NB4 (cell line): Measurements from ENCODE around the gene PROC.

Experiments used
- DNase-seq: peaks from one replicate; pipeline ENCODE4 v3.0.0; 2010; ENCODE audit warnings: low read depth
- H3K4me3 ChIP-seq: one replicate; pipeline ENCODE4 v1.5.1; 2011; ENCODE audit warnings: mild to moderate bottlenecking, low read depth, low read length, moderate library complexity
- CTCF ChIP-seq: IDR thresholded peaks from one replicate; pipeline ENCODE4 v1.5.1; 2012; ENCODE audit warnings: low read depth, low read length
- MAX ChIP-seq: IDR thresholded peaks from 2 replicates; pipeline ENCODE4 v1.6.1; 2011; ENCODE audit warnings: low read depth, low read length
- MYC ChIP-seq: IDR thresholded peaks from 2 replicates; pipeline ENCODE4 v1.6.1; 2011; ENCODE audit warnings: low read depth, low read length
- POLR2A ChIP-seq: IDR thresholded peaks from 2 replicates; pipeline ENCODE4 v1.6.1; 2011; ENCODE audit warnings: mild to moderate bottlenecking; ENCODE audit not compliant: insufficient read length; ENCODE audit errors: extremely low read depth

PROC gene

GRCh38 chr2:127422559-127423477 lies 4.6 kb downstream of the PROC start:
- TF ChIP-seq CTCF (peak; percentile 5), POLR2A (peak; percentile 41), MYC (peak; percentile 51; the same call in 1 of the 2 replicates), MAX (peak; percentile 86)
- DNase-seq: peak; percentile 89
- H3K4me3 ChIP-seq: peak overlapping the region; percentile 25

GRCh38 chr2:127423478-127423843 lies 5.2 kb downstream of the PROC start:
- peak; percentile 41 for DNase-seq
- peak overlapping the region; percentile 25 for H3K4me3 ChIP-seq
- TF ChIP-seq POLR2A (no peak), MAX (no peak), CTCF (no peak), MYC (no peak)

- DNase-seq: peak; percentile 54
- no peak for TF ChIP-seq MAX
- no peak for TF ChIP-seq CTCF
- no peak for TF ChIP-seq MYC
- TF ChIP-seq POLR2A: no peak
- H3K4me3 ChIP-seq: peak overlapping the region; percentile 25
These were observed 5.7 kb downstream of the PROC start for GRCh38 chr2:127423880-127424279.

GRCh38 chr2:127424598-127425520 lies 6.6 kb downstream of the PROC start:
- TF ChIP-seq POLR2A: no peak
- TF ChIP-seq CTCF: no peak
- TF ChIP-seq MYC: no peak
- no peak for TF ChIP-seq MAX
- no peak overlapping the region for H3K4me3 ChIP-seq
- no peak for DNase-seq

GRCh38 chr2:127425540-127426490 lies 7.6 kb downstream of the PROC start:
- no peak overlapping the region for H3K4me3 ChIP-seq
- TF ChIP-seq CTCF (no peak), MAX (no peak), POLR2A (no peak), MYC (no peak)
- no peak for DNase-seq
